Progenitor cell of endocrine pancreas (in vitro differentiated cells): ENCODE results near the gene NLRC5. TPM values are rescaled to one million over a fixed set of nuclear protein-coding genes. Genes with fewer than 3 reads are reported as not detected.
A peak's percentile ranks its signal among the peaks of the same experiment; 100 is the strongest.

Experiments used
- DNase-seq: peaks from one replicate; pipeline ENCODE4 v3.0.0; 2021; ENCODE audit warnings: low spot score; ENCODE audit not compliant: unreplicated experiment
- H3K27ac Mint-ChIP-seq: 2 replicates; pipeline ENCODE4 v1.8.0; 2021; ENCODE audit warnings: mild to moderate bottlenecking, moderate library complexity, mixed read lengths
- H3K27me3 Mint-ChIP-seq: 2 replicates; pipeline ENCODE4 v1.8.0; 2021; ENCODE audit warnings: mixed read lengths
- H3K36me3 Mint-ChIP-seq: 2 replicates; pipeline ENCODE4 v1.8.0; 2022; ENCODE audit warnings: mixed read lengths; ENCODE audit not compliant: insufficient read depth
- H3K4me1 Mint-ChIP-seq: 2 replicates; pipeline ENCODE4 v1.8.0; 2021; ENCODE audit warnings: low read depth, mixed read lengths
- H3K4me3 Mint-ChIP-seq: 2 replicates; pipeline ENCODE4 v1.8.0; 2021; ENCODE audit warnings: low read depth, mild to moderate bottlenecking, moderate library complexity, mixed read lengths
- H3K9me3 Mint-ChIP-seq: 2 replicates; pipeline ENCODE4 v1.8.0; 2021; ENCODE audit warnings: low read depth, mixed read lengths
- long read RNA-seq: library from polyadenylated mRNA; unstranded; transcript quantifications from one replicate; pipeline ENCODE4 v2.0.0, GENCODE V29; 2020
- total RNA-seq: library from RNA; stranded (reverse); gene quantifications from 2 replicates; pipeline ENCODE4 v1.2.1, GENCODE V29; 2021
- TF ChIP-seq, protein P1 (sequence below): fragments of 200-600 bp; sonication (generic); IDR thresholded peaks from one replicate; pipeline ENCODE4 v1.5.0; 2021; ENCODE audit warnings: antibody characterized with exemption, mild to moderate bottlenecking; ENCODE audit not compliant: unreplicated experiment

The NLRC5 gene, protein sequence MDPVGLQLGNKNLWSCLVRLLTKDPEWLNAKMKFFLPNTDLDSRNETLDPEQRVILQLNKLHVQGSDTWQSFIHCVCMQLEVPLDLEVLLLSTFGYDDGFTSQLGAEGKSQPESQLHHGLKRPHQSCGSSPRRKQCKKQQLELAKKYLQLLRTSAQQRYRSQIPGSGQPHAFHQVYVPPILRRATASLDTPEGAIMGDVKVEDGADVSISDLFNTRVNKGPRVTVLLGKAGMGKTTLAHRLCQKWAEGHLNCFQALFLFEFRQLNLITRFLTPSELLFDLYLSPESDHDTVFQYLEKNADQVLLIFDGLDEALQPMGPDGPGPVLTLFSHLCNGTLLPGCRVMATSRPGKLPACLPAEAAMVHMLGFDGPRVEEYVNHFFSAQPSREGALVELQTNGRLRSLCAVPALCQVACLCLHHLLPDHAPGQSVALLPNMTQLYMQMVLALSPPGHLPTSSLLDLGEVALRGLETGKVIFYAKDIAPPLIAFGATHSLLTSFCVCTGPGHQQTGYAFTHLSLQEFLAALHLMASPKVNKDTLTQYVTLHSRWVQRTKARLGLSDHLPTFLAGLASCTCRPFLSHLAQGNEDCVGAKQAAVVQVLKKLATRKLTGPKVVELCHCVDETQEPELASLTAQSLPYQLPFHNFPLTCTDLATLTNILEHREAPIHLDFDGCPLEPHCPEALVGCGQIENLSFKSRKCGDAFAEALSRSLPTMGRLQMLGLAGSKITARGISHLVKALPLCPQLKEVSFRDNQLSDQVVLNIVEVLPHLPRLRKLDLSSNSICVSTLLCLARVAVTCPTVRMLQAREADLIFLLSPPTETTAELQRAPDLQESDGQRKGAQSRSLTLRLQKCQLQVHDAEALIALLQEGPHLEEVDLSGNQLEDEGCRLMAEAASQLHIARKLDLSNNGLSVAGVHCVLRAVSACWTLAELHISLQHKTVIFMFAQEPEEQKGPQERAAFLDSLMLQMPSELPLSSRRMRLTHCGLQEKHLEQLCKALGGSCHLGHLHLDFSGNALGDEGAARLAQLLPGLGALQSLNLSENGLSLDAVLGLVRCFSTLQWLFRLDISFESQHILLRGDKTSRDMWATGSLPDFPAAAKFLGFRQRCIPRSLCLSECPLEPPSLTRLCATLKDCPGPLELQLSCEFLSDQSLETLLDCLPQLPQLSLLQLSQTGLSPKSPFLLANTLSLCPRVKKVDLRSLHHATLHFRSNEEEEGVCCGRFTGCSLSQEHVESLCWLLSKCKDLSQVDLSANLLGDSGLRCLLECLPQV (N-terminal part only)
- total RNA-seq, result not detected in 2 replicates
- long read RNA-seq, result 0 reads

DNA sequence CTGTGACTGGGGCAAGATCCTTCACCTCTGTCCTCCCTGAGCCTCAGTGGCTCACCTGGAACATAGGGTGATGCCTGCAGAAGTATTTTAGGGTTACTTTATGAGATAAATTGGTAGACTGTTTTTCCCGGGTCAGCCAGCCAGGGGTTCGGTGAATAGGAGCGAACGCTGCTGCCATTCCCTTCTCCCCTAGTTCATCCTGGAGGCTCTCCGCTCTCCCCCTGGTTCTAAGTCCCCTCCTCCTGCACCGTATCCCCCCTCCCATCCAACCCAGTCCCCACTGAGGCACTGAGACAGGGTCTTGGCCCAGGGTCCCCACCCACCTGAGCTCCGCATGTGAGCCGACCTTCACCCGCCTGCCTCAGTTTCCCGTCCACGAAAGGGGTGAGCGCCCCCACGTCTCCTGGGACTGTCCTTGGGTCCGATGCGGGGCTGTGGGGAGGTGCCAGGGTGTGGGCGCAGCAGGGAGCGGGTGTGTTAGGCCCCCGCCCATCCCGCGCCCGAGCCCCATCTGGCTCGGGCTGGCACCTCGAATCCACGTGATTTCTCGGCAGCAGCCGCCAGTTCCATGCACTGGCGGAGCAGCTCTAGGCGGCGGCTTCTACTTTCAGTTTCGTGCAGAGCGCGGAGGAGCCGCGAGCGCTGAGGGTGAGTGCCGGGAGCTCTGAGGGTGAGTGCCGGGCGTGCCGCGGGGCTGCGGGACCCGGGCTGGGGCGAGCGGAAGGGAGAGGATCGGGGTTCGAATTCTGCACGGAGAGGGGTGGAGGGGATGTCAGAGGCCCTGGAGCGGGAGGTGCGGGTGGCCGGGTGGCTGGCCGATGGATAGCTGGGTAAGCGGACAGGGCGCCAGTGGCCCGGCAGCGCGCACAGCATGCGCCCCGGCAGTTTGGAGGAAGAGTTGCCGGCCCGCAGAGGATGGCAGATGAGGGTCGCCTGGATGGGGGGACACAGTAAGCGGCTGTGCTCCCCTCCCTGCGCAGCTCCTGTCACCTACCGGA lies at the start of gene NLRC5:
TSS of gene NLRC5 (plus strand) at position 610 of the 998 bp plus-strand sequence. CDS start 31,156 bp downstream, outside the sequence.
- Mint-ChIP-seq H3K27ac (no peak within 1 kb of the TSS), H3K9me3 (no peaks in the 10 kb centered on the region), H3K36me3 (no peaks in the 10 kb centered on the region)

DNA sequence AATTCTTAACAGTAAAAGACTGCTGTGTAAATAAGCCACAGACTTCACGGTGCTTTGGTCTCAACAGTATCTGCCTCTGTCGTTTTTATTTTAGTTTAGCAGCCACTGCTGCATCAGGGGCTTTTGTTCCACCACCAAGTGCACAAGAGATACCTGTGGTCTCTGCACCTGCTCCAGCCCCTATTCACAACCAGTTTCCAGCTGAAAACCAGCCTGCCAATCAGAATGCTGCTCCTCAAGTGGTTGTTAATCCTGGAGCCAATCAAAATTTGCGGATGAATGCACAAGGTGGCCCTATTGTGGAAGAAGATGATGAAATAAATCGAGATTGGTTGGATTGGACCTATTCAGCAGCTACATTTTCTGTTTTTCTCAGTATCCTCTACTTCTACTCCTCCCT lies 49.6 kb upstream of the NLRC5 start:
- Mint-ChIP-seq H3K27ac (no peak overlapping the region), H3K27me3 (no peaks in the 10 kb centered on the region), H3K9me3 (no peaks in the 10 kb centered on the region), H3K36me3 (peaks cover 45% of the 10 kb centered on the region), H3K4me1 (peaks cover 4% of the 10 kb centered on the region), H3K4me3 (no peak overlapping the region)
- TF ChIP-seq, protein P1, sequence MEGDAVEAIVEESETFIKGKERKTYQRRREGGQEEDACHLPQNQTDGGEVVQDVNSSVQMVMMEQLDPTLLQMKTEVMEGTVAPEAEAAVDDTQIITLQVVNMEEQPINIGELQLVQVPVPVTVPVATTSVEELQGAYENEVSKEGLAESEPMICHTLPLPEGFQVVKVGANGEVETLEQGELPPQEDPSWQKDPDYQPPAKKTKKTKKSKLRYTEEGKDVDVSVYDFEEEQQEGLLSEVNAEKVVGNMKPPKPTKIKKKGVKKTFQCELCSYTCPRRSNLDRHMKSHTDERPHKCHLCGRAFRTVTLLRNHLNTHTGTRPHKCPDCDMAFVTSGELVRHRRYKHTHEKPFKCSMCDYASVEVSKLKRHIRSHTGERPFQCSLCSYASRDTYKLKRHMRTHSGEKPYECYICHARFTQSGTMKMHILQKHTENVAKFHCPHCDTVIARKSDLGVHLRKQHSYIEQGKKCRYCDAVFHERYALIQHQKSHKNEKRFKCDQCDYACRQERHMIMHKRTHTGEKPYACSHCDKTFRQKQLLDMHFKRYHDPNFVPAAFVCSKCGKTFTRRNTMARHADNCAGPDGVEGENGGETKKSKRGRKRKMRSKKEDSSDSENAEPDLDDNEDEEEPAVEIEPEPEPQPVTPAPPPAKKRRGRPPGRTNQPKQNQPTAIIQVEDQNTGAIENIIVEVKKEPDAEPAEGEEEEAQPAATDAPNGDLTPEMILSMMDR, result no peak
- DNase-seq, result no peak

More for the DNA sequence above, at the start of gene NLRC5:
- Mint-ChIP-seq H3K4me1 (no peaks in the 10 kb centered on the region), H3K4me3 (peak within 1 kb of the TSS; percentile 79), H3K27me3 (peaks cover 84% of the 10 kb centered on the region)
- peak; percentile 41 for DNase-seq
- TF ChIP-seq, protein P1, result no peak

DNA sequence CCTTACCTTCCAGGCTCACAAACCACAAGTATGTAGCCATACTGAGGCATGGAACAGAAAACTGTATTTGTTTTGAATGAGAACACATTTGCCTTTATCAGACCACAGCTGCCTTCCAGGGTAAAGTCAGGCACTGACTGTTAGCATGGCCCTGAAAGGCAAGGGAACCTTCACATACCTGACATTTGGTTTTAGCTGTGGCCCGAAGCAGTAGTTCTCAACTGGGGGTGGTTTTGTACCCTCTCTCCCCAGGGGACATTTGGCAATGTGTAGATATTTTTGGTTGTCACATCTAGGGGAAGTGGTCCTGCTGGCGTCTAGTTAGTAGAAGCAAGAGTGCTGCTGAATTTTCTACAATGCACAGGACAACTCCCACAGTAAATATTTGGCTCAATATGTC lies 48.3 kb upstream of the NLRC5 start:
- Mint-ChIP-seq H3K27me3 (no peaks in the 10 kb centered on the region), H3K36me3 (peaks cover 42% of the 10 kb centered on the region), H3K4me3 (no peak overlapping the region), H3K9me3 (no peaks in the 10 kb centered on the region), H3K4me1 (peaks cover 6% of the 10 kb centered on the region), H3K27ac (no peak overlapping the region)
- TF ChIP-seq, protein P1, result no peak
- DNase-seq, result no peak

DNA sequence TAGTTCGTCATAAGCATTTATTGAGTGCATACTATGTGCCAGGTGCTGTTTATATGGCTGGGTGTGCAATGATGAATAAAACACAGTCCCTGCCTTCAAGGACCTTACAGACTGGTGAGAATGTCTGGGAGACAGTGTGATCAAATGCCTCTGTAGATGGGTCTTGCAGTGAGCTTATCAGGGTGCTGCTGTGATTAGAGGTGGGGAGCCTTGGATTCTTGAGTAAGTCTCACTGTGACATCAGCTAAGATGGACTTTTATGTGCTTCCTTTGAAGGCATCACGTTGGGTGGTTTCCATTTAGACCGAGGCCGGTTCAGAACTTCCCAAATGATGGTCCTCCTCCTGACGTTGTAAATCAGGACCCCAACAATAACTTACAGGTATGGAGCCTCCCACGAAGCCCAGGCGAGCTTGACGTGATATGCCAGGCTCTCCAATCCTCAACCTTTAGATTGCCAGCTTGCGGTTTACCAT lies 47.5 kb upstream of the NLRC5 start:
- Mint-ChIP-seq H3K36me3 (peaks cover 41% of the 10 kb centered on the region), H3K27ac (no peak overlapping the region), H3K27me3 (no peaks in the 10 kb centered on the region), H3K4me3 (no peak overlapping the region), H3K4me1 (peaks cover 6% of the 10 kb centered on the region), H3K9me3 (no peaks in the 10 kb centered on the region)
- DNase-seq, result no peak
- TF ChIP-seq, protein P1, result no peak
